Smooth muscle cell (in vitro differentiated cells): ENCODE results near the gene TGFBR1. TPM values are rescaled to one million over a fixed set of nuclear protein-coding genes. Genes with fewer than 3 reads are reported as not detected.

Source experiments
- polyA plus RNA-seq: library from polyadenylated mRNA; unstranded; fragments of >200 nt; fragmentation: Nextera tagmentation; extraction: Ambion mirVana; gene quantifications from 2 replicates; pipeline ENCODE4 v1.2.1, GENCODE V29; 2016
- small RNA-seq: library from RNA; depleted of rRNA; stranded (forward); fragments of <200 nt; gene quantifications from one replicate; pipeline ENCODE3, GENCODE V24; 2014
- total RNA-seq: library from RNA; depleted of rRNA; stranded (reverse); fragments of >200 nt; gene quantifications from 2 replicates; pipeline ENCODE4 v1.2.3, GENCODE V29; 2014

The TGFBR1 gene
- total and polyA plus RNA-seq, 2 experiments from 2014 or later = 87.8 to 240 TPM

Small RNAs within 50 kb of the gene (small RNA-seq; reads per million reads assigned to genes)
- 0.13 reads per million for gene RN7SL794P
- 0.11 reads per million for gene RNA5SP290

Other genes with a start within 250 kb of the TGFBR1 start
- gene COL15A1, start 161.2 kb upstream of the TGFBR1 start, total RNA-seq = 222 and 313 TPM in 2 replicates
- gene COL15A1, start 161.2 kb upstream of the TGFBR1 start, polyA plus RNA-seq = 167 and 293 TPM in 2 replicates
- 53.6 and 60.4 TPM in 2 replicates for gene ALG2, start 116.8 kb downstream of the TGFBR1 start, total RNA-seq
- gene ALG2, start 116.8 kb downstream of the TGFBR1 start, polyA plus RNA-seq = 50.1 and 53.9 TPM in 2 replicates
- gene SEC61B, start 117.2 kb downstream of the TGFBR1 start, total RNA-seq = 334 and 385 TPM in 2 replicates
- gene SEC61B, start 117.2 kb downstream of the TGFBR1 start, polyA plus RNA-seq = 471 and 549 TPM in 2 replicates